HG02981 (cell line): Measurements from ENCODE around the gene ADIG.

Experiments used
- ATAC-seq: cut with Tn5 transposase; IDR thresholded peaks from one replicate; pipeline ENCODE4 v1.9.1; 2021; ENCODE audit warnings: mild to moderate bottlenecking, moderate library complexity; ENCODE audit not compliant: unreplicated experiment

ADIG gene

GRCh38 chr20:38629979-38630378 is 49.0 kb downstream of the ADIG start:
- no peak for ATAC-seq

GRCh38 chr20:38630727-38631126 is 49.7 kb downstream of the ADIG start:
- no peak for ATAC-seq

GRCh38 chr20:38631155-38632022 is 50.4 kb downstream of the ADIG start:
- ATAC-seq, result no peak

- peak; percentile 61 for ATAC-seq
Measured at GRCh38 chr20:38633577-38634093, 52.6 kb downstream of the ADIG start.

- ATAC-seq, result no peak
Measured at GRCh38 chr20:38635721-38636288, 54.8 kb downstream of the ADIG start.
